HFF-Myc (cell line): ENCODE measurements around the gene GUCY2D.

Source experiments
- DNase-seq: peaks from one replicate; pipeline ENCODE4 v3.0.0-alpha.2; 2011; ENCODE audit warnings: low read depth; ENCODE audit errors: extremely low read depth
- H3K4me3 ChIP-seq: replicated peaks from 2 replicates; pipeline ENCODE4 v1.5.1; 2011; ENCODE audit warnings: low read depth, mild to moderate bottlenecking, control low read depth, low read length
- CTCF ChIP-seq: IDR thresholded peaks from 2 replicates; pipeline ENCODE4 v1.5.1; 2012; ENCODE audit warnings: mild to moderate bottlenecking, low read depth, low read length, control low read depth; ENCODE audit errors: missing control alignments

The GUCY2D gene

GRCh38 chr17:8064561-8065019 is 62.2 kb downstream of the GUCY2D start:
- no peak for DNase-seq
- H3K4me3 ChIP-seq = no peak overlapping the region
- no peak for TF ChIP-seq CTCF

GRCh38 chr17:8066841-8067775 is 64.7 kb downstream of the GUCY2D start:
- TF ChIP-seq CTCF = no peak
- no peak overlapping the region for H3K4me3 ChIP-seq
- DNase-seq = no peak

GRCh38 chr17:8067806-8068205 is 65.4 kb downstream of the GUCY2D start:
- no peak for TF ChIP-seq CTCF
- no peak overlapping the region for H3K4me3 ChIP-seq

GRCh38 chr17:8068736-8069586 is 66.5 kb downstream of the GUCY2D start:
- DNase-seq = no peak
- H3K4me3 ChIP-seq = no peak overlapping the region
- TF ChIP-seq CTCF = no peak

More at GRCh38 chr17:8067806-8068205, 65.4 kb downstream of the GUCY2D start:
- DNase-seq = no peak

- no peak overlapping the region for H3K4me3 ChIP-seq
- TF ChIP-seq CTCF = no peak
- no peak for DNase-seq
These were observed 67.1 kb downstream of the GUCY2D start for GRCh38 chr17:8069587-8069860.
